SKM-1 (cell line): ENCODE results near the gene ZBTB21.

Experiments used
- DNase-seq: peaks from one replicate; lab custom pipeline; 2025; ENCODE audit not compliant: unreplicated experiment; lab: John Stamatoyannopoulos, UW

Gene ZBTB21

GRCh38 chr21:42040411-42041180 is 30.4 kb upstream of the ZBTB21 start:
- no peak for DNase-seq

DNA sequence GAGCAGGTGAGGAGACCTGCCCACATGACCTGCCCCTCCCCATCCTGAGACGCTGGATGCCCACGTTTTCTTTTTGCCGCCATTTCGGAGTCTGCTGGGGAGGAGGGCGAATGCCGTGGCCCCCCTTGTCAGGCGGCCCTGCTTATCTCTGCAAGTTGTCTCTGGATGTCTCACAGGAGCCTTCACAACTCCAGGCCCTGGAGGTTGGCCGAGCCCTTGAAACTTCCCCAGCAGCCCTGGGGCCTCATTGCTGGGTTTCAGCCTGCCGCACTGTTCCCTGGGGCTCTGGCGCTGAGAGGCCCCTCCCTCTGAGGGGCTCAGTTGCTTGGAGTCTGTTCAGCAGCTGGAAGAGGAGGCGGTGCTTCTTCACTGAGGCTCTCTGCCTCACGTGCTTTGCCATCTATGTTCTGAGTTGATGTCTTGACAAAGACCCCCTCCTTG is 29.8 kb upstream of the ZBTB21 start:
- DNase-seq, result no peak

DNA sequence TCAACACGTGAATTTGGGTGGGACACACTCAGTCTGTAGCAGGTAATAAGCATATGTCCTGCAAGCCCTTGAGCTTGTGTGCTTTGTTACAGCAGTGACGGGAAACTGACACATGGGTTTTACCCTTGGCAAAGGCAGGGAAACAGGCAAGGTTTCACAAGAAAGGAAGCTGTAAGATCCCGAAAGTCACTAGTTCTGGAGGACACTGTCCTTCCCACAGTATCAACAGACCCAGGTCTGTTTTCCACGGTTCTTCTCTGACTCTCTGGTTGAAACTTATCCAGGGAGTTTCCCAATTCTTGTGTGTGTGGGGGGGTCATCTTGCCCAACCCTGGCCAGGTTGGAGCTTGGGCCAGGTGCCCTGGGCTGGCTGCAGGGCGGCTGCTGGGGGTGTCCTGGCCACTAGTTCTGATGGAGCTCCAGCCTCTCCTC is 29.3 kb upstream of the ZBTB21 start:
- no peak for DNase-seq

DNA sequence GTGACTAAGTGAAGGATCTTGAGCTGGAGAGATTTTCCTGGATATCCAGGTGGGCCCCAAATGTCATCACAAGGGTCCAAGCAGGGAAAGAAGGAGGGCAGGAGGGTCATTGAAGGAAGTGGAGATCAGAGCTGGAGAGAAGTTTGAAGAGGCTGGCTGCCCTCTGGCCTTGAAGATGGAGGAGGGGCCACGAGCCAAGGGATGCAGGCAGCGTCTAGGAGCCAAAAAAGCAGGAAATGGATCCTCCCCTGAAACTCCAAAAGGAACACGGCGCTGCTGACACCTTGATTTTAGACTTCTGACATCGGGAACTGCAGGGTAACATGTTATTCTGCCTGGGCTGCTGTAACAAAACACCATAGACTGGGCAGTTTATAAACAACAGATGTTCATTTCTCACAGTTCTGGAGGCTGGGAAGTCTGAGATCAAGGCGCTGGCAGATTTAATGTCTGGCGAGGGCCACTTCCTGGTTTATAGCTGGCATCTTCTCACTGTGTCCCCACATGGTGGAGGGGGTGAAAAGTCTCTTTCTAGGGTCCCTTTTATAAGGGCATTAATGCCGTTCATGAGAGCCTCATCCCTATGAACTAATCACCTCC is 28.8 kb upstream of the ZBTB21 start:
- DNase-seq, result no peak

DNA sequence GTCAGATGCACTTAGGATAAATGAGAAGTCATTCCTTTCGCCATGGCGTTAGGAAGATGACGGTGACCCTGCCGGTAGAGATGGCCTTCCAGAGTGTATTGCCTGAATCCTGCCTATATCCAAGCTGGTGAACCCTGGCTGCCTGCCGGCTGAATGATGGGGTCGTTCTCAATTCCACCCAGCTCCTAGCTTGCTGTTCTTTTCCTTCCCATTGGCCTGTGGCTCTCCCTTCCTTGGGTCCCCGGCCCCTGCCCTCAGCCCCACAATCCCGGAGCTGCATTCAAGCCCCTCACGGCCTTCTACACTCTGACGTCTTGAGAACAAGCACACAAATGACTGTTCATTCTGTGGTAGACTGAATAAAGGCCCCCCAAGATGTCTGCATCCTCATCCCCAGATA is 28.2 kb upstream of the ZBTB21 start:
- no peak for DNase-seq

GRCh38 chr21:42037943-42038342 is 27.8 kb upstream of the ZBTB21 start:
- no peak for DNase-seq

DNA sequence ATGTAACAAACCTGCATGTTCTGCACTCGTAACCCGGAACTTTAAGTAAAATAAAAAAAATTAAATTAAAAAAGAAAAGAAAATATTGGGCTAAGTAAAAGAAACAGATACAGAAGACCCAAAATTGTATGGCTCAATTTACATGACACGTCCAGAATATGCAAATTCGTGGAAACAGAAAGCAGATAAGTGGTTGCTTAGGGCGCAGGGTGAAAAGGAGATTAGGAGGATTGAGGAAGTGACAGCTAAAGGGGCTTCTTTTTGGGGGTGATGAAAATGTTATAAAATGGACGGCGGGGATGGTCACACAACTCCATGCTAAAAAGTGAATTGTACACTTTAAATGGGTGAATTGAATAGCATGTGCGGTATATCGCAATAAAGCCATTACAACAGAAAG is 27.4 kb upstream of the ZBTB21 start:
- DNase-seq, result no peak

DNA sequence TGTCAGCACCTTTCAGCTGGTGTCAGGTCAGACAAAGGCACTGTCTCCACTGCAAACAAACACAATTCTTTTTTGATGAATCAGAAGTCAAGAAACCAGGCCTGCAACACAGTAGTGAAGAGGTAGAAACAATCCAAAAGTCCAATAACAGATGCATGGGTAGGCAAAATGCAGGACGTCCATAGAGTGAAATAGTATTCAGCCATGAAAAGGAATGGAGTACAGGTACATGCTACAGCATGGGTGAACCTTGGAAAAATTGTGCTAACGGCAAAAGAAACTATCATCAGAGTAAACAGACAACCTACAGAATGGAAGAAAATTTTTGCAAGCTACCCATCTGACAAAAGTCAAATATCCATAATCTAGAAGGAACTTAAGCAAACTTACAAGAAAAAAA is 26.2 kb upstream of the ZBTB21 start:
- no peak for DNase-seq

DNA sequence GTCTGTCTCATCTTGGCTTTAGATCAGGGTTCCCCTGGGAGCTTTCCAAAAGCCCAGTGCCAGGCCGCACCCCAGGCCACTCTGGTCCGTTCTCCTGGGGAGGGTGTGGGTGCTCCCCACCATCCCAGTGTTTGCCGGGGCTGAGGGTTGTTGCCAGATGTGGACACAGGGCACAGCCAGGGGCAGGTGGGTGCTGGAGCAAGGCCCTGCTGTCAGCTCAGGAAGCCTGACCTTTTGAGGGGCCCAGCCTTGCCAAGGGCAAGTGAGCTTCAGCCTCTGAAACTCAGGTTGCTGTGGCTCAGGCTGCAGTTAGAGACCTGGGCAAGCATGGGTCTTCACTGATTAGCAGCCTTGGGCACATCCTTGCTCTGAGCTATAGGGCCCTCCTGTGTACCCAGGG is 22.8 kb upstream of the ZBTB21 start:
- no peak for DNase-seq

- no peak for DNase-seq
These were observed 22.1 kb upstream of the ZBTB21 start for GRCh38 chr21:42032266-42032665.

DNA sequence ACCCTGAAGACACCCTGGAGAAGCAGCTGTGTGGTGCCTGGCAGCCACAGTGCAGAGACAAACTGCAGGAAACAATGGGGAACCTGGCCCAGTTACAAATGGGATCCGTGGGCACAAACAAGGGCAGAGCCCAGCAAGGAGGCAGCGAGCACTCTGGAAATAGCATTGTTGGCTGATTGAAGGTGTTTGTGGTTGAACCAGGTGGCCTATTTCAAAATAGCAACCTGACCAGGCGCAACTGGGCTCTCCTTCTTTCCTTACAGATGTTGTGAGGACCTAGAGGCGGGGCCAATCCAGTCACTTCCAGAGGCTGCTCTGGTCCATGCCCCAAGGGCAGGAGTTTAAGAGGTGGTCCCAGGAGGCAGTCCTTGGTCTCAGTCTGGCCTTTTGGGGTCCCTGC is 21.7 kb upstream of the ZBTB21 start:
- no peak for DNase-seq

- DNase-seq, result no peak
These were observed 21.1 kb upstream of the ZBTB21 start for GRCh38 chr21:42031241-42031640.

GRCh38 chr21:42030311-42030710 is 20.2 kb upstream of the ZBTB21 start:
- DNase-seq, result no peak

GRCh38 chr21:42028766-42029425 is 18.7 kb upstream of the ZBTB21 start:
- DNase-seq, result no peak

GRCh38 chr21:42027822-42028765 is 17.9 kb upstream of the ZBTB21 start:
- no peak for DNase-seq

GRCh38 chr21:42027085-42027821 is 17.1 kb upstream of the ZBTB21 start:
- no peak for DNase-seq

DNA sequence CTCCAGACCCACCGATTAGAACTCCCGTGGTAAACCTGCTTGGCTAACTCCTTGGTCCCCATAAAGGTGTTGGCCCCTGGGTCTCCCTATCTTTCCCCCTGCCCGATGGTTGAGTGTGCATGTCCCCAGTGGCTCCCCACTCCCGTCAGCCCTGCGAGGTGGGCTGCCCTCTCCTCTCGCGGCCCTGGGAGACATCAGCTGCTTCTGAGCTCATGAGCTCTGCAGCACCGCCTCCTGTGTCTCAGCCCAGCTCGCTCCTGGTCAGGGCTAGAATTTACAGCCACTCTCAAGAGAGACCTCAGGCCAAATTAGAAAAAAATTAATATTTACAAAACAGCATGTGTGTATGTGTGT is 15.9 kb upstream of the ZBTB21 start:
- no peak for DNase-seq

- no peak for DNase-seq
These were observed 15.4 kb upstream of the ZBTB21 start for GRCh38 chr21:42025376-42026081.

DNA sequence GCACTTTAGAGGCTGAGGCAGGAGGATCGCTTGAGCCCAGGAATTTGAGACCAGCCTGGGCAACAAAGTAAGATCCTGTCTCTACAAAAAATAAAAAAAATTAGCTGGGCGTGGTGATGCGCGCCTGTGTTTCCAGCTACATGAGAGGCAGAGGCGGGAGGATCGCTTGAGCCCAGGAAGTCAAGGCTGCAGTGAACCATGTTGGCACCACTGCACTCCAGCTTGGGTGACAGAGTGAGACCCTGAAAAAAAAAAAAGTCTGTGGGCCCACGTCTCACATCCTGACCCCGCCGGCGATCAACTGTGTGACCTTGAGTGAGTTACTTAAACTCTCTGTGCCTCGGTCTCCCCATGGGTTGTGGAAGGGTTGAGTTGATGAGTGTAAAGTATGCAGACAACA is 12.7 kb upstream of the ZBTB21 start:
- no peak for DNase-seq

- DNase-seq, result no peak
These were observed 11.9 kb upstream of the ZBTB21 start for GRCh38 chr21:42022091-42022430.
